Putamen (tissue), 1 donor: ENCODE measurements around the gene AURKB.
"Not testable (repeated sequence)": the region's sequence is repeated elsewhere in the genome, so short reads cannot be mapped to it uniquely, and the experiment has no call there.

ENCODE experiments used
- DNase-seq: peaks from one replicate; pipeline ENCODE4 v3.0.0-alpha.2; 2016; ENCODE audit warnings: low spot score

The AURKB gene

DNA sequence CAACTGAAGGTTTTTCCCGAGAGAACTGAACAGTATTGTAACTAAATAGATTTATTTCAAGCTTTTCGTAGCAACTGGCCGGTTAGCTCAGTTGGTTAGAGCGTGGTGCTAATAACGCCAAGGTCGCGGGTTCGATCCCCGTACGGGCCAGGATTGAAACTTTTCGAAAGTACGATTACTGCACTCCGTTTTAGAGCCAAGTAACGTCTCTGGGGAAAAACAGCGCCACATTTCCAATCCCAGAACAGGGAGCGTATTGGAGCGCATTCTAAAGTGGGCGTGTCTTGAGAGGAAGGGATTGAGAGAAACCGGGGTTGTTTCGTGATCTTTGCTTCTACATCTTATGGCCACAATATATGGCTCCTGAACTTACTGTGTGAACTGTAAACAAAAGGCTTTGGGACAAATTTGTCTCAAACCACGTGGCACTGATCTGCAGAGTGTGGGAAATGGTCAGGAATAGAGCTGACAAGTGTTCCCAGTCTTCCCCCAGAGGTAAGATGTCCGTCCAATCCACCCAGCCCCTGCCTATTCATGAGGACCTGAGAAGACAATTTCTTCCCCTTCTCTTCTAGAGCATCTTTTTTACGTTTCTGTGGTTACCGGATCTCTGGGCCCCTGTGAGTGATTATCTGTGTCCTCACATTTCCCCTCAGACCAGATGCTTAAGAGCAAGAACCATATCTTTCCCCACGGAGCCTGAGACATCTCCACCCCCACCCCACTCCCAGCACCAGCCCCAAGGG is 22.7 kb downstream of the AURKB start:
- peak; percentile 94 for DNase-seq

DNA sequence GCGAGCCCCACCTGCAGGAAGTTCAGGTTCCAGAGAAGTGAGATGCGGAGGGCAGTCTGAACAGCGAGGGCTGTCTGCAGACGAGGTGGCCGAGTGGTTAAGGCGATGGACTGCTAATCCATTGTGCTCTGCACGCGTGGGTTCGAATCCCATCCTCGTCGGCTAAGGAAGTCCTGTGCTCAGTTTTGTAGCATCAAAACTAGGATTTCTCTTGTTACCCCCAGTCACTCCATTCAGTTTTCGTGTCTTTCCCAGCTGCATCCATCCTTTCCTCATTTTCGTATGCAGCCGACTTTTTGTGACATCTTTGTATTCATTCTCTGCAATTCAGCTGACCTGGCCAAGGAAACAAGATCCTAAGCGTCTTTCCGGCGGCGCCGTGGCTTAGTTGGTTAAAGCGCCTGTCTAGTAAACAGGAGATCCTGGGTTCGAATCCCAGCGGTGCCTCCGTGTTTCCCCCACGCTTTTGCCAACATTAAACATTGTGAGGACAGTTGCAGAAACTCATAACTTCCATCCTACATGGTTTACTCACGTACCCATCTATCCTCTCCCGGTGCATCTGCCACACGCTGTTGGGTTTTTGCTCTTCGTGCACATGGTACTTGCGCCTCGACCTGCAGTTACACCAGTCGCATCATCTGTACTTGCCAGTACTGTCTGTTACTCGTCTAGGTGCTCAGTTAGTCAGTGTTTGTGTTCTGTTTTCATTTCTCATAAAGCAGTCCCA is 23.4 kb downstream of the AURKB start:
- peak; percentile 95 for DNase-seq

- DNase-seq, result no peak
Measured at GRCh38 chr17:8186446-8186786, 24.0 kb downstream of the AURKB start.

- peak; percentile 89 for DNase-seq
Measured at GRCh38 chr17:8185582-8186445, 24.6 kb downstream of the AURKB start.

- DNase-seq, result no peak
Measured at GRCh38 chr17:8176998-8177731, 33.2 kb downstream of the AURKB start.

DNA sequence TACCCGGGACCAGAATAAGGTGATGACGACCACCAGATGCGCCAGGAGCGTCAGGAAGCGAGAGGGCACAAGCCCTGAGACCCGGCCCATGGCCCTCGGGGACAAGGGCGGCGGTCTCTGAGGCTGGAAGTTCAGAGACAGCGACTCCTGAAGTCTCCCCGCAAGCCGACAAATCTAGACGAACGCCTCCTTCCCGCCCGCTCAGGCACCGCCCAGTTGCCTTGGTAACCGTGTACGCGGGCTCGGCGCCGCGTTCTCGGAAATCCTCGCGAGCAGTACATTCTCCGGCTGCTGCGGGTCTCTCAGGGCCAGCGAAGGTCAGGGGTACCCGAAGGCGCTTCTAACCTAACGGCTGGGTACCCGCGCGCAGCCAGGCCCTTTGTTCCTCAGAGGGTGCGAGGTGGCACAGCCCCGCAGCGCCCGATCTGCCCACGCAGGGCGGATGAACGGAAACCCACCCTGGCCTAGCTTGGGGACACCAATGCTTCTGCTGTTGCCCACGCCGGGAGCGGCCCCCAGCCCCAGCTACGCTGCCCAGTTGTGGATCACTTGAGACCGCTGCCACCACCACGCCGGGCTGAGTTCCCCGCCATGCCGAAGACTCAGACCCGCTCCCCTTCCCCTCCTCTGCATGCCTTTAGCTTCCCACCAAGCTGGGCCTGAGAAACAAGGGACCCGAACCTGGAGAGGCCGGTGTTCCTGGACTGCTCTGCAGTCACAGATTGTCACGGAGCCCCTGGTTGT is 34.0 kb downstream of the AURKB start, which contains the start of gene TMEM107:
TSS of gene TMEM107 (minus strand) at position 184 of the 744 bp plus-strand sequence. CDS start at position 90, 94 bp downstream.
- DNase-seq, result peak; percentile 87

DNA sequence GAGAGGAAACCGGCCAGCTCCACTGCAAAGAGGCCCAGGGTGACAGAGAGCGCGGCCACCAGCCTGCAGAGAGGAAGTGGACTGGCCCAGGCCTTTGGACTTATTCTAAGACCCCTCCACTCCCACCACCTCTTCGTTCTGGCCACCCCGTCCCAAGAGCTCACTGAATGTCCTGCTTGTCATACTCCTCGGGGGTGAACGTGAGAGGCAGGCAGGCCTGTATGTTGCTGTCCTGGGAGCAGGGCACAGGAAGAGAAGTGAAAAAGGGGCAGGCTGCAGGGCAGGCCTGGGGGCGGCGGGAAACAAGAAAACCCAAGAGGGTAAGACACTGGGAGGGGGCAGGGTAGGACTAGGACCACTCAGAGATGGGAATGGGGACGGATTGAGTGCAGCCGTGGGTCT is 34.6 kb downstream of the AURKB start:
- DNase-seq, result no peak

GRCh38 chr17:8173871-8174322 is 36.5 kb downstream of the AURKB start:
- no peak for DNase-seq

- peak; percentile 93 for DNase-seq
Measured at GRCh38 chr17:8173056-8173870, 37.1 kb downstream of the AURKB start.

GRCh38 chr17:8170186-8170585 is 40.2 kb downstream of the AURKB start:
- not testable (repeated sequence) for DNase-seq

- DNase-seq, result no peak
Measured at GRCh38 chr17:8167526-8167925, 42.8 kb downstream of the AURKB start.

- no peak for DNase-seq
Measured at GRCh38 chr17:8166731-8167130, 43.6 kb downstream of the AURKB start.

DNA sequence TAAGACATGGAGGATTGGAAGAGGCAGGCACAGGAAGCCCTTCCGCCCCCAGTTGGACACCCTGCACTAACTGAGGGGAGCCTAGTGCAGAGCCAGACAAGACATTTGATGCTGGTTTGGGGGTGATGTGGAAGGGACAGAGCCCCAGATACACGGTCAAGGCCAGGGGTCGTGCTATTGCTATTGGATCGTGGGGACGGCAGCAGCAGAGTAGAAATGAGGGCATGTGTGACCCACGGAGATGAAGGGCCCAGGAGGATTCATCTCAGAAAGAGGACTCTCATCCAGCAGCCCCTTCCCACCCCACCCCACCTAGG is 45.6 kb downstream of the AURKB start:
- DNase-seq, result no peak

DNA sequence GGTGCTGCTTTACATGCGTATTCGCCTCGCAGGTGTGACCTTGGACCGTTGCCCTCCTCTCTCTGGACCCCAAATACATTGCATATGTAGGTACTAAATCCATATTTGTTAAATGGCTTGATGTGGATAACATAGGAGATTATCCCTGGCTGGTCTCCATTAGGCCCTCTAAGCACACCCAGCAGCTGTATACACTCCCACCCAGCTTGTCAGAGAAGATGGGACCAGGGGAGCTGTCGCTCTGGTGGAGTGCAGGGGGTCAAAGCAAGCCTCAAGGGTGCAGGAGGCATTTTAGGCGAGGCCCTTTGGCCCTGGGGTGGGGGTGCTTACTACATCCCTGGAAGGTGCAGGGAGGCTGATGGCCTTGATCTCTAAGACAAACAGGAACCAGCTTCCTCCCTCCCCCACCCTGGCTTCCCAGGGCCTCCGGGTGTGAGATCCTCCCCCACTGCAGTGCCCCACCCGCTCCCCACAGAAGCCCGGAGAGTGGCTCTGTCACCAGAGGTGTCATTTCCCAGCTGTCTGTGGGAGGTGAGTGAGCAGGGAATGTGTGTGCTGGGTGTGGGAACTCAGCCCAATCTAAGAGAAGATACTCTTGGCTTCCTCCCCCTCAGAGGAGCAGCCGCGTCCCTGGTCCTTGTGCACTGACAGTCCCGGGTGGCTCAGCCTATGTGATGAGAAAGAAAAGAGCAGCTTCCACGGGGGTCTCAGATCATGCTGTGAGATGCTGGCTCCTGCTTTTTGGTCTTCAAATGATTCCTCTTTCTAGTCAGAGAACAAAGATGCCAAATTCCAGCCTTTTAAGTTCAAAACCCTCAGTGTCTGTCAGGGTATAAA is 46.2 kb downstream of the AURKB start:
- DNase-seq, result no peak

GRCh38 chr17:8162997-8163977 is 47.1 kb downstream of the AURKB start:
- DNase-seq, result no peak

DNA sequence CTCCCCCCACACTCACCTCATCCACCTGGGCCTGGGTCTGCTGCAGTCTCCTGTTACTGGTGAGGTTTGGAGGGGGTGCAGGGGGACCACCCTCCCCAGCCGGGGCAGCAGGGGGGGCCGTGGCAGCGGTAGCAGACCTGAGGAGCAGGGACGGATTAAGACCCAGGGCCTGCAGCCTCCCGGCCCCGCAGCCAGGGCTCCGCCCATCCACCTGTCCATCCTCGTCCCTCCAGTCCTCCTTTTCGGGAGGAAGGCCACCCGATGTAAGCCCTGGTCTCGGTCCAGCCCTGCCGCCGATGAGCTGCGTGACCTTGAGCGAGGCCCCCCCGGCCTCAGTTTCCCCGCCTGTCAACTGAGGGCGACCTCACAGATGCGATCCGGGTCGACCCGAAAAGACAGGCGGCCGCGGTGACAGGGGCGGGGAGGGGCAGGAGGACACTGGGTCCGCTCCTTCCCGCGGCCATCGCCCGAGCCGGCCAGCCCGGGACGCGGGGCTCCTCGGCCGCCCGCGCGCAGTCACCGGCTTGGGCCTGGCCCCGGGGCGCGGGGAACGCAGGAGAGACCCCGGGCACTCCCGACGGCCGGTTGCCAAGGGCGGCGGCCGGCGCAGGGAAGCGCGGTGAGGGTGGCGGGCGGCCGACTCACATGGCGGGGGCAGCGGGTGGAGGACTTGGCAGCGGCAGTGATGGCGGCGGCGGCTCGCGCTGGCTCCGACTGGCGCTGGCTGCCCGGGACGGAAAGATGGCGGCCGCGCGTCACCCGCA is 48.0 kb downstream of the AURKB start, which contains the start of gene VAMP2:
TSS of gene VAMP2 (minus strand) at position 716 of the 764 bp plus-strand sequence. CDS start at position 647, 69 bp downstream.
- no peak for DNase-seq
